ENCODE measurements around the gene BANF2.
"Not testable (repeated sequence)": the region's sequence is repeated elsewhere in the genome, so short reads cannot be mapped to it uniquely, and the experiment has no call there.

BANF2 gene

DNA sequence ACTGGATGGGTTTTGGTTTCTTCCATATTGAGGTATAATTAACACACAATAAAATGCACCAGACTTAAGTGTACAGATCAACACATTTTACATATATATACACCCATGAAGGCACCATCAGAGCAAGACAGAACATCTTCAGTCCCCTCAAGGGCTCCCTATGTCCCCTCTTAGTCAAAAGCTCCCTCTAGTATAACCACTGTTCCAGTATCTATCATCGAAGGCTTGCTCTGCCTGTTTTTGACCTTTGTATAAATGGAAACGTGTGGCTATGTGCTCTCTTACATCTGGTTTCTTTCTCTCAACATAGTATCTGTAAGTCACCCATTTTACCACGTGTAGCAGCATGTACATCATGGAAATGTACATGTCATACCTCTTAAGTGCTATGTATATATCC is 66.5 kb downstream of the BANF2 start:
- DNase-seq (ENCODE audit: low read depth) = no peak

GRCh38 chr20:17767624-17768023 is 67.9 kb downstream of the BANF2 start:
- DNase-seq (ENCODE audit: low read depth) = no peak

DNA sequence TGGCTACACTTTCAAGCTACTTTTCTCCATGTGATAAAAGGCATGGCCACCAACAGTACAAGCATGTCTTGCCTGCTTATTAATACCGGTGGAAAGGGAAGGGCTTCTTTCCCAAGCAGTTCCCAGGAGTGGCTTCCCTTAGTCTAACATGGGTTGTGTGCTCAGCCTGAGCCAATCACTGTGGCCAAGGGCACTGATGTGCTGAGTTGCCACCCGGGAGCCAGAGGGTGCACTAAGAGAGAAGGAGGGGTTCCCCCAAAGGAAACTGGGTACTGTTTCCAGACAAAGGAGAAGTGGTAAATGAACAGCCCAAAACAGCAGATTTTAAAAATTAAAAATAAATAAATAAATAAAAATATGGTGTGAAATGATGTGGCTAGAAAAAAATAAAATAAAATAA is 68.5 kb downstream of the BANF2 start:
- DNase-seq (ENCODE audit: low read depth) = no peak

DNA sequence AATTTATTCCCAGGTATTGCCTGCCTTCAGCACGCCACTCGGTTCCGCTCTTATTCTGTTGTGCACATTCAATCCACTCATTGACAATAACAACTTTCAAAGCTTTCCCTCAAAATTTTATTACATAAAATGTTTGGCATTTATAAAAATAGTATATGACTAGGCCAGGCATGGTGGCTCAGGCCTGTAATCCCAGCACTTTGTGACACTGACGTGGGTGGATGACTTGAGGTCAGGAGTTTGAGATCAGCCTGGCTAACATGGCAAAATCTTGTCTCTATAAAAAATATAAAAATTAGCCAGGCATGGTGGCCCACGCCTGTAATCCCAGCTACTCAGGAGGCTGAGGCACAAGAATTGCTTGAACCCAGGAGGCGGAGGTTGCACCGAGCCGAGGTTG is 70.0 kb downstream of the BANF2 start:
- not testable (repeated sequence) for DNase-seq (ENCODE audit: low read depth)

DNA sequence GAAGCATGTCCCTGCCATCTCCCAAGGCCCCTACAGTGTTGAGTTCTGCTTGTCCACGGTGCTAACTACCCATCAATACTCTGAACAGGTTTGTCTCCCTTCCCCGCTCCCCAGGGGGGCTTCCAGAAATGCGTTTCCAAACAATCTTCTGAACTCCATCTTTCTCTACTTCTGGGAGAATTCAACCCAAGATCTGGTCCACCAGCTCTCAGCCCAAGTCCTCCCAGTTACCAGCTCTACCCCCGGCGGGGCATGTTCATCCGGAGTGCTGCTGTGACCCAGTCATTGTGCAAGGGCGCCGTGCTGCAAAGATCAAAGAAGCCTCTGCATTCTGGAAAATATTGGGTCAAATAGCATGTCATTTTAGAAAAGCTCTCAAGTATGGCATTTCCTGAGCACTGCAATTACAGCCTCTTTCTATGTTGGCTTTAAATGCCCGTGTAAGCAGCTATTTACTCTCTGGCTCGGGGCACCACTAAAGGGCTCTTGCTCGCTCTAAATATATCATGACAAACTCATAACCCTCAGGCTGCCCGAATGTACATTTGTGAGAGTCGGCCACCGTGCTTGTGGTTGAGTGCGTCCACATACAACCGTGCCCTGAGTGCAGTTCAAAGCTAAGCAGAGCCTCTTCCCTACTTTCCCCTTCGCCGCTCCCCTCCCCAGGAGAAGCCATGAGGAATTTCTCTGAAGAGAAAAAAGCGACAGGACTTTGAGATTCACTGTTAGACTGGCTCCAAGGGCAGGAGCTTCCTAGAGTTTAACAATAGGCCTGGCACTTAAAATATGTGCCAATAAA is 71.6 kb downstream of the BANF2 start:
- DNase-seq (ENCODE audit: low read depth) = no peak

DNA sequence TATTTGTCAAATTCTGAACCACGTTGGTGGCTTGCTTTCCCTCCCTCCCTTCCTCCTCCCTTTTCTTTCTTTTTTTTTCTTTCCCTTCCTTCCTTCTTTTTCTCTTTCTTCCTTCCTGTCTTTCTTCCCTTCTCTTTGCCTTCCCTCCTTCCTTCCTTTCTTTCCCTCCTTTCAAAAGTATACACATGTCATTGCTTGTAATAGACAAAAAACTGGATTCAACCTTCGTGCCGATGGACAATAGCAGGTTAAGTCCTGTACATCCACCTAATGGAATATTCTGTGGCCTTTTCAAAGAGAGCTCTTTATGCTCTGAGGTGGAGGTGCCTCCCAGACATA is 72.2 kb downstream of the BANF2 start:
- DNase-seq (ENCODE audit: low read depth) = no peak

GRCh38 chr20:17773619-17774018 is 73.9 kb downstream of the BANF2 start:
- DNase-seq (ENCODE audit: low read depth) = no peak

GRCh38 chr20:17775600-17775999 is 75.8 kb downstream of the BANF2 start:
- no peak for DNase-seq (ENCODE audit: low read depth)

DNA sequence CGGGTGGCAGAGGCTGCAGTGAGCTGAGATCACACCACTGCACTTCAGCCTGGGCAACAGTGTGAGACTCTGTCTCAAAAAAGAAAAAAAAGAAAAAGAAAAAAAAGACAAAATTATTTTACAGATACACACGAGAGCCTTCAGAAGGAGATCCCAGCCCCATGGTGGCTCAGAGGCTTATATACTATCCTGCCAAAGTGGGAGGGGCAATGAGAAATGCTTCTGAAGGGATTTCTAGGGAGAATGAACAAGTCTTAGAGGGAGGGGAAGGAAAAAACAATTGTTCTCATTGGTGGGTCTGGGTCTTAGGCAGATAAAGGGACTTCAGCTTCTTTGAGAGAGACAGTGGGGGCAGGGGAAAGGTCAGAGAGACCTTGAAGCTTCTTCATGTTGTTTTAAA is 76.8 kb downstream of the BANF2 start:
- no peak for DNase-seq (ENCODE audit: low read depth)

DNA sequence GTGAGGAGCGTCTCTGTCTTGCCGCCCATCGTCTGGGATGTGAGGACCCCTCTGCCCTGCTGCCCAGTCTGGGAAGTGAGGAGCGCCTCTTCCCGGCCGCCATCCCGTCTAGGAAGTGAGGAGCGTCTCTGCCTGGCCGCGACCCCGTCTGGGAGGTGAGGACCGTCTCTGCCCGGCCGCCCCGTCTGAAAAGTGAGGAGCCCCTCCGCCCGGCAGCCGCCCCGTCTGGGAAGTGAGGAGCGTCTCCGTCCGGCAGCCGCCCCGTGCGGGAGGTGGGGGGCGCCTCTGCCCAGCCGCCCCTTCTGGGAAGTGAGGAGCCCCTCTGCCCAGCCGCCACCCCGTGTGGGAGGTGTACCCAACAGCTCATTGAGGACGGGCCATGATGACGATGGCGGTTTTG is 79.2 kb downstream of the BANF2 start:
- not testable (repeated sequence) for DNase-seq (ENCODE audit: low read depth)

GRCh38 chr20:17782768-17783167 is 83.0 kb downstream of the BANF2 start:
- DNase-seq (ENCODE audit: low read depth) = no peak

DNA sequence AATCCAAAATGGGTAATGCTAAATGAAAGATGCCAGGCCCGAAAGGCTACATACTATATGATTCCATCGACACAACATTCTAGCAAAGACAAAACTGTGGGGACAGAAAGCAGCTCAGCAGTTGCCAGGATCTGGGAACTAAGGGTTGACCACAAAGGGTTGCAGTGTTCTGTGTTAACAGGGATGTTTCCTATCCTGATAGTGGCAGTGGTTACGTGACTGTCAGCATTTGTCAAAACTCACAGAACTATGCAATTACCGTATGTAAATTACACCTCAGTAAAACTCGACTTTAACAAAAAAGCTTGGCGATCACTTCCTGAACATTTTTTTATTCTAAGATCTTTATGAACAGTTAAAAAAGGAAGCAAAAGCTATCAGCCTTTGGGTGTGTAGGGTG is 83.9 kb downstream of the BANF2 start:
- no peak for DNase-seq (ENCODE audit: low read depth)

- no peak for DNase-seq (ENCODE audit: low read depth)
These were observed 85.2 kb downstream of the BANF2 start for GRCh38 chr20:17785007-17785406.

Data from T-helper 22 cell (primary cell).